ENCODE measurements around the gene PLAC1.

GRCh38 chrX:134685668-134686067, 27.4 kb upstream of the PLAC1 start:
- TF ChIP-seq CTCF (IDR thresholded peaks at IDR 0.05) (no peak), POLR2A (IDR thresholded peaks at IDR 0.05) (no peak)
